ENCODE results near the gene TMEM260. TPM values are rescaled to one million over a fixed set of nuclear protein-coding genes. Genes with fewer than 3 reads are reported as not detected.

TMEM260 gene
- total and polyA plus RNA-seq, 2 donors: 16.3 to 31.6 TPM

DNA sequence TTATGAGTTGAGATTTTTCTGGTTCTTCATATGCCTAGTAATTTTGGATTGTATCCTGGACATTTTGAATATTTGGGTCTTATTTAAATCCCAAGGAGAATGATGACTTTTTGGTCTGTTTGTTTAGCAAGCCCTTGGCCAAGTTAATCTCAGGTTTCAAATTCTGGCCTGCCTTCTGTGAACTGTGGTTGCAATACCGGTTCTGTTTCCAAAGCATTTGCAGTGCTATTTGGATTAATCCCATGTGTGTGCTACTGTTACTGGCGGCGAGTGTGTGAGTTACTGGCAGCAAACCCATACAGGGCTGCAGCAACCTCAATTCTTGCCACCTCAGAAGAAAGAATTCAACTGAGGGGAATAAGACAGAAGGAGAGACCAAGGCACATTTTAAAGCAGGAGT is 51.1 kb downstream of the TMEM260 start:
- Histone ChIP-seq H3K27me3 (ENCODE audit: control insufficient read depth in 2 of 2, insufficient read depth in 1 of 2, low read length in 1 of 2) (no peaks in the 10 kb centered on the region), H3K27ac (ENCODE audit: low read depth in 1 of 2, low read length in 1 of 2) (no peak overlapping the region), H3K4me3 (ENCODE audit: low read length in 2 of 2) (no peak overlapping the region), H3K36me3 (ENCODE audit: control insufficient read depth in 2 of 2, insufficient read depth in 2 of 2, low read length in 1 of 2) (peaks cover 25 to 30% of the 10 kb centered on the region in 2 donors), H3K4me1 (ENCODE audit: control insufficient read depth in 2 of 2, insufficient read depth in 2 of 2, low read length in 2 of 2) (no peaks in the 10 kb centered on the region), H3K9me3 (ENCODE audit: control insufficient read depth in 2 of 2, insufficient read depth in 1 of 2, low read length in 1 of 2) (peaks cover 3 to 6% of the 10 kb centered on the region in 2 donors)
- WGBS: 96% methylated on average over 3 of the region's 3 CpGs
- DNase-seq (ENCODE audit: low read depth in 6 of 9, low spot score in 9 of 9): no peak

GRCh38 chr14:56632195-56632594 is 52.6 kb downstream of the TMEM260 start:
- Histone ChIP-seq H3K4me3 (ENCODE audit: low read length in 2 of 2) (no peak overlapping the region), H3K27me3 (ENCODE audit: control insufficient read depth in 2 of 2, insufficient read depth in 1 of 2, low read length in 1 of 2) (no peaks in the 10 kb centered on the region), H3K27ac (ENCODE audit: low read depth in 1 of 2, low read length in 1 of 2) (no peak overlapping the region), H3K9me3 (ENCODE audit: control insufficient read depth in 2 of 2, insufficient read depth in 1 of 2, low read length in 1 of 2) (peaks cover 3 to 6% of the 10 kb centered on the region in 2 donors), H3K4me1 (ENCODE audit: control insufficient read depth in 2 of 2, insufficient read depth in 2 of 2, low read length in 2 of 2) (no peaks in the 10 kb centered on the region), H3K36me3 (ENCODE audit: control insufficient read depth in 2 of 2, insufficient read depth in 2 of 2, low read length in 1 of 2) (peaks cover 40 to 42% of the 10 kb centered on the region in 2 donors)
- DNase-seq (ENCODE audit: low read depth in 6 of 9, low spot score in 9 of 9): no peak
- WGBS: 98% methylated on average over 2 of the region's 2 CpGs

GRCh38 chr14:56633544-56633943 is 53.9 kb downstream of the TMEM260 start:
- Histone ChIP-seq H3K27me3 (ENCODE audit: control insufficient read depth in 2 of 2, insufficient read depth in 1 of 2, low read length in 1 of 2) (no peaks in the 10 kb centered on the region), H3K36me3 (ENCODE audit: control insufficient read depth in 2 of 2, insufficient read depth in 2 of 2, low read length in 1 of 2) (peaks cover 48 to 52% of the 10 kb centered on the region in 2 donors), H3K9me3 (ENCODE audit: control insufficient read depth in 2 of 2, insufficient read depth in 1 of 2, low read length in 1 of 2) (peaks cover 3 to 8% of the 10 kb centered on the region in 2 donors), H3K4me1 (ENCODE audit: control insufficient read depth in 2 of 2, insufficient read depth in 2 of 2, low read length in 2 of 2) (no peaks in the 10 kb centered on the region), H3K27ac (ENCODE audit: low read depth in 1 of 2, low read length in 1 of 2) (no peak overlapping the region), H3K4me3 (ENCODE audit: low read length in 2 of 2) (no peak overlapping the region)
- DNase-seq (ENCODE audit: low read depth in 6 of 9, low spot score in 9 of 9): no peak
- WGBS: 98% methylated on average over 1 of the region's 1 CpG

DNA sequence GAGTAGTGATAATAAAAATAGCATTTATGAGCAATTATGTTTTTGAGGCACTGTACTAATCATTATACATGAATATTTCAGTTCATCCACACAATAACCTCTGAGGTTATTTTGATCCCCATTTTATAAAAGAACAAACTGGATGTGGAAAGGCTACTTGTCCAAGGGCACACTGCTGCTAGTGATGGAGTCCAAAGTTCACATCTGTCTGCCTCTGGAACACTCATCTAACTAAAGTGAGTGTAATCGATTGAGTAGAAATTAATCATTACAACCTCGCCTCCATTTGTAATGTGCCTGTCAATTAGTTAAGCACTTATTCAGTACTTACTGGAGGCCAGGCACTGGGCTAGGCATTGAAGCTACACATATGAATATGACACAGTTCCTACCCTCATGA is 55.4 kb downstream of the TMEM260 start:
- peaks cover 1 to 8% of the 10 kb centered on the region in 2 donors for H3K9me3 ChIP-seq (ENCODE audit: control insufficient read depth in 2 of 2, insufficient read depth in 1 of 2, low read length in 1 of 2)
- no peak overlapping the region for H3K27ac ChIP-seq (ENCODE audit: low read depth in 1 of 2, low read length in 1 of 2)
- H3K4me3 ChIP-seq (ENCODE audit: low read length in 2 of 2): no peak overlapping the region
- no peaks in the 10 kb centered on the region for H3K4me1 ChIP-seq (ENCODE audit: control insufficient read depth in 2 of 2, insufficient read depth in 2 of 2, low read length in 2 of 2)
- 97% methylated on average over 2 of the region's 2 CpGs for WGBS
- H3K36me3 ChIP-seq (ENCODE audit: control insufficient read depth in 2 of 2, insufficient read depth in 2 of 2, low read length in 1 of 2): peaks cover 55 to 61% of the 10 kb centered on the region in 2 donors
- DNase-seq (ENCODE audit: low read depth in 6 of 9, low spot score in 9 of 9): no peak
- no peaks in the 10 kb centered on the region for H3K27me3 ChIP-seq (ENCODE audit: control insufficient read depth in 2 of 2, insufficient read depth in 1 of 2, low read length in 1 of 2)

GRCh38 chr14:56647493-56647892 is 67.9 kb downstream of the TMEM260 start:
- WGBS: 97% methylated on average over 2 of the region's 2 CpGs
- H3K27ac ChIP-seq (ENCODE audit: low read depth in 1 of 2, low read length in 1 of 2): no peak overlapping the region
- no peak overlapping the region for H3K4me3 ChIP-seq (ENCODE audit: low read length in 2 of 2)
- no peak for DNase-seq (ENCODE audit: low read depth in 6 of 9, low spot score in 9 of 9)
- H3K27me3 ChIP-seq (ENCODE audit: control insufficient read depth in 2 of 2, insufficient read depth in 1 of 2, low read length in 1 of 2): no peaks in the 10 kb centered on the region
- no peaks in the 10 kb centered on the region for H3K4me1 ChIP-seq (ENCODE audit: control insufficient read depth in 2 of 2, insufficient read depth in 2 of 2, low read length in 2 of 2)
- no peaks in the 10 kb centered on the region for H3K9me3 ChIP-seq (ENCODE audit: control insufficient read depth in 2 of 2, insufficient read depth in 1 of 2, low read length in 1 of 2)
- H3K36me3 ChIP-seq (ENCODE audit: control insufficient read depth in 2 of 2, insufficient read depth in 2 of 2, low read length in 1 of 2): peaks cover 4 to 5% of the 10 kb centered on the region in 2 donors

GRCh38 chr14:56648508-56649301 is 69.1 kb downstream of the TMEM260 start:
- Histone ChIP-seq H3K4me3 (ENCODE audit: low read length in 2 of 2) (no peak overlapping the region), H3K4me1 (ENCODE audit: control insufficient read depth in 2 of 2, insufficient read depth in 2 of 2, low read length in 2 of 2) (no peaks in the 10 kb centered on the region), H3K9me3 (ENCODE audit: control insufficient read depth in 2 of 2, insufficient read depth in 1 of 2, low read length in 1 of 2) (no peaks in the 10 kb centered on the region), H3K27me3 (ENCODE audit: control insufficient read depth in 2 of 2, insufficient read depth in 1 of 2, low read length in 1 of 2) (no peaks in the 10 kb centered on the region), H3K36me3 (ENCODE audit: control insufficient read depth in 2 of 2, insufficient read depth in 2 of 2, low read length in 1 of 2) (peaks cover 4 to 5% of the 10 kb centered on the region in 2 donors), H3K27ac (ENCODE audit: low read depth in 1 of 2, low read length in 1 of 2) (no peak overlapping the region)
- 94% methylated on average over 6 of the region's 6 CpGs for WGBS
- DNase-seq (ENCODE audit: low read depth in 6 of 9, low spot score in 9 of 9): no peak

DNA sequence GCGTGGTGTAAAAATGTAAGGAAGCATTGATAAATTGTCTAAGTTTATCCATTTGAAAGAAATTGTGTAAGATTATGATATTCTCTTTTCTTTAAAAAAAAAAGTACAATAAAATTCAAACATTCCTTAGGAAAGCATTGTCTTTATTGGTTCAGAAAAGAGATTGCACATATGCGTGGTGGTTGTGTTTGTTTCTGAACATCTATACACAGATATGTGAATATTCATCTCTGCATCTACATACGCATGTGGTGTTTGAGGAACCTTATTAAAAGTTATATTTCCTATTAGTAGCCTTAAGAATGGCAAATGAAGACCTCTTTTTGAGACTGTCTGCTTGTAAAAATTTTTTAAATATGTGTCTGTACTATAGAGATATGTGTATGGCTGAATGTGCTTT is 69.8 kb downstream of the TMEM260 start:
- Histone ChIP-seq H3K27me3 (ENCODE audit: control insufficient read depth in 2 of 2, insufficient read depth in 1 of 2, low read length in 1 of 2) (no peaks in the 10 kb centered on the region), H3K27ac (ENCODE audit: low read depth in 1 of 2, low read length in 1 of 2) (no peak overlapping the region), H3K9me3 (ENCODE audit: control insufficient read depth in 2 of 2, insufficient read depth in 1 of 2, low read length in 1 of 2) (no peaks in the 10 kb centered on the region), H3K36me3 (ENCODE audit: control insufficient read depth in 2 of 2, insufficient read depth in 2 of 2, low read length in 1 of 2) (peaks cover 4 to 5% of the 10 kb centered on the region in 2 donors), H3K4me1 (ENCODE audit: control insufficient read depth in 2 of 2, insufficient read depth in 2 of 2, low read length in 2 of 2) (no peaks in the 10 kb centered on the region), H3K4me3 (ENCODE audit: low read length in 2 of 2) (no peak overlapping the region)
- WGBS: 97% methylated on average over 3 of the region's 3 CpGs
- no peak for DNase-seq (ENCODE audit: low read depth in 6 of 9, low spot score in 9 of 9)

DNA sequence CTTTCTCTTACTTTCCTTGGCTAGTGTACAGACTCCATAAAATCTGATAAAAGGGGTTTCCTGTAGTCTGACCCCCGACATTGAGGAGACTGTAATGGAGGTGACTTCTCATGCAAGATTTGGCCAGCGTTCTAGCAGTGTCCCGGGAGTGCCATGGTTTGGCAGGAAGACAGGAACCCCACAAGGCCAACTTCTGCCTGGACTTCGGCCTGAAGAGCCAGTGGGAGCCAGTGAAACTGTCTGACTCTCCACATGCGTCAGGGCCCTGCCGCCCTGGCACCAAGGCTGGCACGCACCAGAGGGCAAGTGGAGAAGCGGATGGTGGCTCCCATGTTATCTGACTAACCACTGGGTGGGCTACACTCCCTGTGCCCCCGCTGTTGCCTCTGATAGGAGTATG is 70.5 kb downstream of the TMEM260 start:
- Histone ChIP-seq H3K9me3 (ENCODE audit: control insufficient read depth in 2 of 2, insufficient read depth in 1 of 2, low read length in 1 of 2) (no peaks in the 10 kb centered on the region), H3K36me3 (ENCODE audit: control insufficient read depth in 2 of 2, insufficient read depth in 2 of 2, low read length in 1 of 2) (peaks cover 4 to 5% of the 10 kb centered on the region in 2 donors), H3K27me3 (ENCODE audit: control insufficient read depth in 2 of 2, insufficient read depth in 1 of 2, low read length in 1 of 2) (no peaks in the 10 kb centered on the region), H3K4me3 (ENCODE audit: low read length in 2 of 2) (no peak overlapping the region), H3K27ac (ENCODE audit: low read depth in 1 of 2, low read length in 1 of 2) (no peak overlapping the region), H3K4me1 (ENCODE audit: control insufficient read depth in 2 of 2, insufficient read depth in 2 of 2, low read length in 2 of 2) (no peaks in the 10 kb centered on the region)
- 91% methylated on average over 9 of the region's 9 CpGs for WGBS
- DNase-seq (ENCODE audit: low read depth in 6 of 9, low spot score in 9 of 9): no peak

DNA sequence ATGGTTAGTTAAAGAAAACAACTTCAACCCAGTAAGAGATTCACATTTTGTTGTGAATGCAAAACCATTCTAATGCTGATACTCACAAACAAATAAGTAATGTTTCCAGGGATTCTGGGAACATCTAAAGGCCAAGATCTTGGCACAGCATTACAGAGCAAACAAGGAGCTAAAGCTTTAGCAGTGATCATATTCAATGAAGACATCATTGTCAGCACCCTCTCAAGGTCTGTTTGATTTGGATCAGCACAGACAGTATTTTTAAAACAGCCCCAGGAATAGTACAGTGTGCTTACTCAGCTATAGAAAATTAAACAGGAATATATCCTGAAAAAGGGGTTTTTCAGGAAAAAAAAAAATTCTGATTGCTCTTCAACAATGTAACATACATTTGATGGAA is 71.4 kb downstream of the TMEM260 start:
- no peak for DNase-seq (ENCODE audit: low read depth in 6 of 9, low spot score in 9 of 9)
- H3K27me3 ChIP-seq (ENCODE audit: control insufficient read depth in 2 of 2, insufficient read depth in 1 of 2, low read length in 1 of 2): no peaks in the 10 kb centered on the region
- H3K4me1 ChIP-seq (ENCODE audit: control insufficient read depth in 2 of 2, insufficient read depth in 2 of 2, low read length in 2 of 2): no peaks in the 10 kb centered on the region
- no peak overlapping the region for H3K27ac ChIP-seq (ENCODE audit: low read depth in 1 of 2, low read length in 1 of 2)
- peaks cover 4 to 5% of the 10 kb centered on the region in 2 donors for H3K36me3 ChIP-seq (ENCODE audit: control insufficient read depth in 2 of 2, insufficient read depth in 2 of 2, low read length in 1 of 2)
- no peak overlapping the region for H3K4me3 ChIP-seq (ENCODE audit: low read length in 2 of 2)
- no peaks in the 10 kb centered on the region for H3K9me3 ChIP-seq (ENCODE audit: control insufficient read depth in 2 of 2, insufficient read depth in 1 of 2, low read length in 1 of 2)

All from thymus (tissue), 11 donors.